K562 (cell line): ENCODE data around the gene MICAL2. TPM values are rescaled to one million over a fixed set of nuclear protein-coding genes. Genes with fewer than 3 reads are reported as not detected.

Source experiments
- CTCF ChIP-seq, 3 experiments: IDR thresholded peaks in 2 of 3; conservative IDR thresholded peaks in 1 of 3; 2 replicates each; pipeline ENCODE4 v1.5.1; 2011 to 2012; ENCODE audit warnings: low read length in 3 of 3, mild to moderate bottlenecking in 3 of 3, control low read depth in 2 of 3, improper control_type of control experiment in 1 of 3, inconsistent platforms in 1 of 3, low read depth in 1 of 3, mixed read lengths in 1 of 3, moderate library complexity in 1 of 3; ENCODE audit not compliant: insufficient read depth in 2 of 3
- POLR3A ChIP-seq: IDR thresholded peaks from 2 replicates; pipeline ENCODE4 v1.6.1; 2011; ENCODE audit warnings: borderline replicate concordance, mild to moderate bottlenecking, moderate library complexity; ENCODE audit not compliant: insufficient read length, insufficient read depth; ENCODE audit errors: extremely low read depth
- SMARCA4 ChIP-seq: fragments of 450-650 bp; IDR thresholded peaks from 2 replicates; pipeline ENCODE4 v1.6.1; 2016
- STAG1 ChIP-seq: sonication (generic); formaldehyde crosslinking; IDR thresholded peaks from 2 replicates; pipeline ENCODE4 v1.5.0; 2020; ENCODE audit warnings: missing genetic modification reagents, borderline replicate concordance
- TSHZ1 ChIP-seq: fragments of 250-450 bp; sonication (Bioruptor Pico); IDR thresholded peaks from 2 replicates; pipeline ENCODE4 v1.4.0; 2020; ENCODE audit warnings: mild to moderate bottlenecking, moderate library complexity
- polyA plus RNA-seq, 8 experiments: library from polyadenylated mRNA; depleted of rRNA in 4 of 8; stranded (reverse) in 5 of 8; unstranded in 3 of 8; fragments of >200 nt; fragmentation: Nextera tagmentation in 2 of 8; fragmentation: Illumina TruSeq in 1 of 8; extraction: Ambion mirVana in 2 of 8; extraction: Trizol in 1 of 8; gene quantifications; 2 replicates each; pipeline versions ENCODE4 v1.2.1 to v1.2.3, GENCODE V29; 2011 to 2014; ENCODE audit warnings: inconsistent platforms in 1 of 8, missing spikeins in 1 of 8
- total RNA-seq, 7 experiments: library from RNA; depleted of rRNA in 6 of 7; stranded (reverse); fragments of >200 nt in 6 of 7; fragmentation: Illumina TruSeq in 2 of 7; extraction: Trizol in 2 of 7; gene quantifications; 2 replicates each; pipeline versions ENCODE4 v1.2.1 to v1.2.3, GENCODE V29; 2011 to 2021; ENCODE audit warnings: low replicate concordance in 1 of 7
- TF ChIP-seq, protein P1 (sequence below): fragments of 250-450 bp; sonication (Bioruptor Pico); IDR thresholded peaks from 2 replicates; pipeline ENCODE4 v1.8.0; 2021; ENCODE audit warnings: moderate library complexity, mild to moderate bottlenecking, inconsistent platforms

MICAL2 gene
- total and polyA plus RNA-seq, 9 of the 15 experiments (the other 6 are each of a cell fraction or from before 2014, with no cell fraction given): 4.7 to 64.2 (median 33.6) TPM

DNA sequence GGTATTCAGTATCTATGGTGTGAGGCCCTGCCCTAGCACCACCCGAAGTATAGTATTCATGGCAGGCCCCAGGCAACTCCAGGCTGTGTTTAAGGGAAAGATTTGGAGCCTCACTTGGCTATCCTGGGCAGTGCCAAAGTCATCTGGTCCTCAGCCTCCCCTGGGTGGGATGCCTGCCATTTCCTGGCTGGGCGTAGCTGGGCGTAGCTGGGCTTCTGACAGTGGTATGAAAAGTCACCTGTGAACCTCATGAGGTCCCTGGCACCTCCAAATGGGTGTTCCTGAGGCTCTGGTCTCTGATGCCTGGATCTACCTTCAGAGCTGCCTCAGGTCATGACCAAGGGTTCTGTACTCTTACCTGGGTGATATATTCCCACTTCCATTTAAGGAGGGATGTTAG is 154.0 kb downstream of the MICAL2 start (continued):
- TF ChIP-seq TSHZ1 (CRISPR knock-in tag) (no peak), STAG1 (CRISPR knock-in tag) (no peak), POLR3A (no peak), SMARCA4 (no peak), CTCF (IDR thresholded peaks at IDR 0.05 in 2 of 3, conservative IDR thresholded peaks at IDR 0.05 in 1 of 3; ENCODE audit: insufficient read depth in 2 of 3, low read depth in 1 of 3, low read length in 3 of 3) (no peak)
- TF ChIP-seq, protein P1, sequence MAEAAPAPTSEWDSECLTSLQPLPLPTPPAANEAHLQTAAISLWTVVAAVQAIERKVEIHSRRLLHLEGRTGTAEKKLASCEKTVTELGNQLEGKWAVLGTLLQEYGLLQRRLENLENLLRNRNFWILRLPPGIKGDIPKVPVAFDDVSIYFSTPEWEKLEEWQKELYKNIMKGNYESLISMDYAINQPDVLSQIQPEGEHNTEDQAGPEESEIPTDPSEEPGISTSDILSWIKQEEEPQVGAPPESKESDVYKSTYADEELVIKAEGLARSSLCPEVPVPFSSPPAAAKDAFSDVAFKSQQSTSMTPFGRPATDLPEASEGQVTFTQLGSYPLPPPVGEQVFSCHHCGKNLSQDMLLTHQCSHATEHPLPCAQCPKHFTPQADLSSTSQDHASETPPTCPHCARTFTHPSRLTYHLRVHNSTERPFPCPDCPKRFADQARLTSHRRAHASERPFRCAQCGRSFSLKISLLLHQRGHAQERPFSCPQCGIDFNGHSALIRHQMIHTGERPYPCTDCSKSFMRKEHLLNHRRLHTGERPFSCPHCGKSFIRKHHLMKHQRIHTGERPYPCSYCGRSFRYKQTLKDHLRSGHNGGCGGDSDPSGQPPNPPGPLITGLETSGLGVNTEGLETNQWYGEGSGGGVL (CRISPR knock-in tag): no peak
